Heart right ventricle (tissue), 16 donors: ENCODE results near the gene LRIT1. TPM values are rescaled to one million over a fixed set of nuclear protein-coding genes. Genes with fewer than 3 reads are reported as not detected.
A peak's percentile ranks its signal among the peaks of the same experiment; 100 is the strongest.

Source experiments
- ATAC-seq, 8 donors: fragments of 200-7000 bp; cut with Tn5 transposase; one replicate each; pipeline ENCODE4 v1.9.1; 2020; ENCODE audit warnings: mild to moderate bottlenecking in 8 of 8, moderate library complexity in 8 of 8, moderate number of reproducible peaks in 1 of 8
- DNase-seq, 2 donors: peaks; one replicate each; pipeline ENCODE4 v3.0.0-alpha.2; 2020
- H3K27ac ChIP-seq, 10 donors: fragments of 200-600 bp; sonication (generic) in 2 of 10; one replicate each; pipeline versions ENCODE4 v1.5.0 to v1.8.0; 2020 to 2022; ENCODE audit warnings: mild to moderate bottlenecking in 3 of 10
- H3K27me3 ChIP-seq, 7 donors: fragments of 200-600 bp; one replicate each; pipeline ENCODE4 v1.8.0; 2021 to 2022; ENCODE audit warnings: mild to moderate bottlenecking in 2 of 7
- H3K36me3 ChIP-seq, 9 donors: fragments of 200-600 bp; sonication (generic) in 1 of 9; one replicate each; pipeline versions ENCODE4 v1.5.0 to v1.8.0; 2020 to 2022; ENCODE audit warnings: mild to moderate bottlenecking in 2 of 9
- H3K4me1 ChIP-seq, 9 donors: fragments of 200-600 bp; sonication (generic) in 1 of 9; one replicate each; pipeline versions ENCODE4 v1.5.0 to v1.8.0; 2020 to 2022; ENCODE audit warnings: mild to moderate bottlenecking in 4 of 9
- H3K4me3 ChIP-seq, 10 donors: fragments of 200-600 bp; sonication (generic) in 2 of 10; one replicate each; pipeline versions ENCODE4 v1.5.0 to v1.8.0; 2020 to 2022; ENCODE audit warnings: mild to moderate bottlenecking in 7 of 10, moderate library complexity in 2 of 10
- H3K9me3 ChIP-seq, 11 donors: fragments of 200-600 bp in 10 of 11; sonication (generic) in 2 of 11; one replicate each; pipeline versions ENCODE4 v1.5.0 to v1.8.0; 2013 to 2022; ENCODE audit warnings: mild to moderate bottlenecking in 2 of 11, control low read depth in 1 of 11, moderate library complexity in 1 of 11
- CTCF ChIP-seq, 9 donors: fragments of 200-600 bp; sonication (generic) in 2 of 9; IDR thresholded peaks; one replicate each; pipeline versions ENCODE4 v1.5.0 to v1.8.0; 2021 to 2022; ENCODE audit warnings: antibody characterized with exemption in 9 of 9, mild to moderate bottlenecking in 5 of 9, moderate library complexity in 1 of 9
- WGBS, 2 donors: extraction: QIAGEN DNeasy Blood & Tissue Kit; methylation state at CpG; one replicate each; pipeline ENCODE4 v1.1.7; 2013; ENCODE audit warnings: inconsistent platforms in 1 of 2; 5-methylcytosine and 5-hydroxymethylcytosine counted together
- intact Hi-C, 10 donors: fragments of 100-400 bp; cut with DNase I; formaldehyde crosslinking; loops; one replicate each; pipeline versions ENCODE4 v1.11.1 to v1.14.2; 2022
- polyA plus RNA-seq, 2 donors: library from polyadenylated mRNA; stranded (reverse); fragments of 200-250 nt; gene quantifications; one replicate each; pipeline ENCODE4 v1.2.3, GENCODE V29; 2013
- total RNA-seq, 10 donors: library from RNA; stranded (reverse); fragmentation: NEBNext Ultra II Directional in 3 of 10; extraction: Animal tissue kit (Norgen Biotek cat#: 25700) in 3 of 10; gene quantifications; one replicate each; pipeline versions ENCODE4 v1.2.1 to v1.2.4, GENCODE V29; 2021 to 2023
- donor health status: Arrhythmogenic right ventricular cardiomyopathy.
- donor health status: ischemic (EF 13 %, LVEDD 7.1; RV severe dilation, severe dysfunction).
- donor health status: healthy with polysubstance abuse.
- donor health status: DM: no; HTN: yes; CAD: no.
- donor health status: DM: no; HTN: no; CAD: no.
- donor health status: ischemic (EF 25% LVEDD 6.9; RV normal size, moderate dysfunction).
- donor health status: ischemic (EF 25% LVEDD 5.7; RV mildly dilated, moderate dysfunction).
- donor health status: healthy.
- donor health status: DM: yes; HTN: yes; CAD: no.
- donor health status: Ischemic cardiomyopathy.
- donor health status: ischemic (EF 35%, LVEDD 5.7; RV mildly dilated, moderate dysfunction).
- donor health status: nonischemic (EF 11% LVEDD 7.7; RV severe dilation, severe dysfunction).
- donor health status: DM: yes; HTN: yes; CAD: no.
- donor health status: PGD.
- donor health status: ischemic (EF 29% LVEDD 5.4; RV normal size, mild dysfunction).
- donor health status: nonischemic (EF 23%, LVEDD 6.1; RV moderate dilation, normal function).

LRIT1 gene
- total and polyA plus RNA-seq, 12 donors, result 0.10 to 0.17 TPM; not detected in 10

DNA sequence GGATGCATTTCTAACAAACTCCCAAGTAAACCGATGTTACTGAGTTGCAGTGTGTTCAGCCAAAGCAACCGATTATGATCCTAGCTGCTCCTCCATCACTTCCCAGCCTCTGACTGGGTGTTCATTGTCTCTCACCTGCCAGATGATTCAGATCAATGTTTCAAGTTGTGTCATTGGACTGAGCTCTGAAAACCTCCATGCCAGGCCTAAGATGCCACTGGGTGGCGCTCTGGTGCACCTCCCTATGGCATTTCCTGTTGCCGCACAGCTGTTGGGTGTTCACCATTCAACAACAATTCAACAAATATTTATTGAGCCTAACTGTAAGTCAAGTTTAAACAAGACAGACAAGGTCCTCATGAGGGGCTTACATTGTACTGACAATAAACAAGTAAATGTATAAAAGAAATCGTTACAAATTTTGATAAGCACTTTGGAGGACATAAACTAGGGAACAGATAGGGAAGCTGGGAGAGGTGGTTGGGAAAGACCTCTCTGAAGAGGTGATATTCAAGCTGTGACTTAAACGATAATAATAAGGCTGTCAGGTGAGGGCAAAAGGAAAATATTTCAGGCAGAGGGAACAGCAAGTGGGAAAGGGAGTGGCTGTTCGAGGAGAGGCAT is 26.3 kb upstream of the LRIT1 start:
- H3K4me3 ChIP-seq, result no peak overlapping the region
- intact Hi-C loops, result loop anchor here in 8 of 10 donors (5.0 to 10.0 kb wide), 5 partner anchors 95 to 110 kb away; no protein-coding TSS in a partner anchor
- H3K4me1 ChIP-seq, result peaks cover 0 to 5% (median 0%) of the 10 kb centered on the region in 9 donors
- peak in 1 of 8 donors; percentile 50 for ATAC-seq
- peaks cover 0 to 25% (median 12%) of the 10 kb centered on the region in 7 donors for H3K27me3 ChIP-seq
- H3K36me3 ChIP-seq, result no peaks in the 10 kb centered on the region
- no peak overlapping the region for H3K27ac ChIP-seq
- WGBS, 2 donors, result 34 to 46% methylated on average over 7 of the region's 7 CpGs
- no peaks in the 10 kb centered on the region for H3K9me3 ChIP-seq
- TF ChIP-seq CTCF (IDR thresholded peaks at IDR 0.05), result peak; percentile 18 to 67 (median 47)
- DNase-seq, result no peak

- ATAC-seq, result no peak
Measured at GRCh38 chr10:84265418-84265817, 24.1 kb upstream of the LRIT1 start.

GRCh38 chr10:84264611-84265141 is 23.3 kb upstream of the LRIT1 start:
- Histone ChIP-seq H3K9me3 (no peaks in the 10 kb centered on the region), H3K4me1 (peaks cover 0 to 5% (median 0%) of the 10 kb centered on the region in 9 donors), H3K27me3 (peaks cover 0 to 25% (median 7%) of the 10 kb centered on the region in 7 donors), H3K27ac (no peak overlapping the region), H3K36me3 (no peaks in the 10 kb centered on the region), H3K4me3 (no peak overlapping the region)
- ATAC-seq (peak; percentile 87 to 94 (median 91)), DNase-seq (peak; percentile 56 to 58)
- peak; percentile 85 to 95 (median 93) for TF ChIP-seq CTCF (IDR thresholded peaks at IDR 0.05)
- intact Hi-C loops, result loop anchor here (1.0 to 10.0 kb wide), 9 partner anchors 98 to 278 kb away; no protein-coding TSS in a partner anchor
- 4% methylated on average over 11 of the region's 11 CpGs for WGBS, 2 donors

More at GRCh38 chr10:84265418-84265817, 24.1 kb upstream of the LRIT1 start:
- Histone ChIP-seq H3K36me3 (no peaks in the 10 kb centered on the region), H3K4me1 (peaks cover 0 to 5% (median 0%) of the 10 kb centered on the region in 9 donors), H3K27ac (no peak overlapping the region), H3K9me3 (no peaks in the 10 kb centered on the region), H3K4me3 (no peak overlapping the region), H3K27me3 (peaks cover 0 to 30% (median 7%) of the 10 kb centered on the region in 7 donors)
- TF ChIP-seq CTCF (IDR thresholded peaks at IDR 0.05), result no peak
- DNase-seq, result no peak
- intact Hi-C loops, result loop anchor here in 9 of 10 donors (2.0 to 10.0 kb wide), 7 partner anchors 97 to 271 kb away; no protein-coding TSS in a partner anchor
- WGBS, 2 donors, result 72 to 82% methylated on average over 4 of the region's 4 CpGs

- Histone ChIP-seq H3K4me1 (peaks cover 0 to 5% (median 0%) of the 10 kb centered on the region in 9 donors), H3K27ac (no peak overlapping the region), H3K4me3 (no peak overlapping the region), H3K27me3 (peaks cover 0 to 28% (median 9%) of the 10 kb centered on the region in 7 donors), H3K9me3 (no peaks in the 10 kb centered on the region), H3K36me3 (no peaks in the 10 kb centered on the region)
- ATAC-seq (no peak), DNase-seq (no peak)
- 82 to 90% methylated on average over 5 of the region's 5 CpGs for WGBS, 2 donors
- no peak for TF ChIP-seq CTCF (IDR thresholded peaks at IDR 0.05)
- intact Hi-C loops, result loop anchor here (1.0 to 10.0 kb wide), 7 partner anchors 111 to 279 kb away; no protein-coding TSS in a partner anchor
Measured at GRCh38 chr10:84263716-84264115, 22.4 kb upstream of the LRIT1 start.
